Loucy (cell line): ENCODE measurements around the gene AGK.

Experiments
- H2AFZ ChIP-seq: fragments of 200-600 bp; sonication (generic); 2 replicates; pipeline ENCODE4 v1.6.0; 2016; ENCODE audit warnings: antibody characterized with exemption, mild to moderate bottlenecking, low read length, moderate library complexity
- H3F3A ChIP-seq: fragments of 200-600 bp; 2 replicates; pipeline ENCODE4 v1.6.0; 2016; ENCODE audit warnings: antibody characterized with exemption, low read depth, mild to moderate bottlenecking
- H3K27me3 ChIP-seq: fragments of 200-600 bp; sonication (generic); 2 replicates; pipeline ENCODE4 v1.6.1; 2014; ENCODE audit warnings: low read length, mild to moderate bottlenecking; ENCODE audit not compliant: insufficient read depth, poor library complexity, severe bottlenecking
- H3K36me3 ChIP-seq: fragments of 200-600 bp; sonication (generic); 2 replicates; pipeline ENCODE4 v1.6.1; 2016; ENCODE audit warnings: low read length; ENCODE audit not compliant: insufficient read depth
- H3K4me1 ChIP-seq: fragments of 200-600 bp; sonication (generic); 2 replicates; pipeline ENCODE4 v1.5.1; 2014; ENCODE audit warnings: low read length, mild to moderate bottlenecking; ENCODE audit not compliant: insufficient read depth, poor library complexity, severe bottlenecking
- H3K4me2 ChIP-seq: fragments of 200-600 bp; sonication (generic); 2 replicates; pipeline ENCODE4 v1.6.0; 2014; ENCODE audit warnings: antibody characterized with exemption, low read length, low read depth, mild to moderate bottlenecking; ENCODE audit not compliant: poor library complexity, severe bottlenecking
- H3K4me3 ChIP-seq: fragments of 200-600 bp; sonication (generic); 2 replicates; pipeline ENCODE4 v1.5.1; 2014; ENCODE audit warnings: low read length, mild to moderate bottlenecking, mixed read lengths; ENCODE audit not compliant: poor library complexity, severe bottlenecking
- H3K79me2 ChIP-seq: fragments of 200-600 bp; sonication (generic); 2 replicates; pipeline ENCODE4 v1.6.1; 2014; ENCODE audit warnings: low read length; ENCODE audit not compliant: insufficient read depth
- H3K9ac ChIP-seq: fragments of 200-600 bp; sonication (generic); 2 replicates; pipeline ENCODE4 v1.6.0; 2014; ENCODE audit warnings: mild to moderate bottlenecking, low read depth, low read length, moderate library complexity; ENCODE audit not compliant: poor library complexity, severe bottlenecking
- H3K9me2 ChIP-seq: fragments of 200-600 bp; sonication (generic); replicated peaks from 2 replicates; pipeline ENCODE4 v1.6.1; 2016; ENCODE audit warnings: low read depth, low read length, mixed read lengths
- H3K9me3 ChIP-seq: fragments of 200-600 bp; sonication (generic); 2 replicates; pipeline ENCODE4 v1.6.1; 2014; ENCODE audit warnings: mild to moderate bottlenecking, antibody characterized with exemption, low read length, low read depth; ENCODE audit not compliant: insufficient read depth
- H4K20me1 ChIP-seq: fragments of 200-600 bp; sonication (generic); 2 replicates; pipeline ENCODE4 v1.6.0; 2014; ENCODE audit warnings: antibody characterized with exemption, low read length, mild to moderate bottlenecking; ENCODE audit not compliant: insufficient read depth, poor library complexity, severe bottlenecking
- CTCF ChIP-seq: fragments of 200-600 bp; sonication (generic); conservative IDR thresholded peaks from 2 replicates; pipeline ENCODE4 v1.5.1; 2014; ENCODE audit warnings: mild to moderate bottlenecking, antibody characterized with exemption, low read length
- EZH2phosphoT487 ChIP-seq: fragments of 200-600 bp; IDR thresholded peaks from 2 replicates; pipeline ENCODE4 v1.6.1; 2018; ENCODE audit warnings: antibody characterized with exemption, mild to moderate bottlenecking, moderate library complexity, borderline replicate concordance

AGK gene

DNA sequence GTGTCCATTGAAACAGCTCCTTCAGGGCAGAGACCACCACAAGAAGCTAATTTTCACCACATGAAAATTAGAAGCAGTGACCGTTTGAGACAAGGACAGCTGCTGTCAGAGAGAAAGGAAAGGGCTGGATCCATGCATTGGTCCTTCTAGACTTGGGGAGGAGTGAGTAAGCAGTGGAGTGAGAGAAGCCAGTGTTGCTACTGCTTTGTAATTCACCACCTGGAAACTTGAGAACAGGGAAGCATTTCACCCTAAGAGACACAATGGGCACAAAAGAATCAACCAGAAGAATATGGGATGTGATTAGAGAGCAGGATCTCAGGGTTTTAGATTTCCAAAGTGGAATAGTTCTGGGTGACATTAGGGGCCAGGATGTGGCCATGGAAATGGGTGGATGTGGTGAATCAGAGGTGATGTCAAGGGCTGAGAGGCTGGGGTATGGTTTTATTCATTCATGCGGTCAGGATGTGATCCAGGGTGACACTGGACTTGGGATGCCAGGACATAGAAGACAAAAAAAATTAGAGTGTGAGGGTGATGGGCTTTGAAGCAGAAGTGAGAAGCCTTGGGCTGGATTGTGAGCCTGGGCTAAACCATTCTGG lies 89.1 kb downstream of the AGK start:
- no peak overlapping the region for H3K4me3 ChIP-seq
- H3K79me2 ChIP-seq = no peaks in the 10 kb centered on the region
- H3K9ac ChIP-seq = no peak overlapping the region
- H3K27me3 ChIP-seq = no peaks in the 10 kb centered on the region
- peaks cover 23% of the 10 kb centered on the region; the same call in 1 of the 2 replicates for H3K36me3 ChIP-seq
- H3K9me2 ChIP-seq = no peaks in the 10 kb centered on the region
- no peaks in the 10 kb centered on the region for H4K20me1 ChIP-seq
- H2AFZ ChIP-seq = no peak overlapping the region
- H3K4me1 ChIP-seq = no peaks in the 10 kb centered on the region
- no peak for TF ChIP-seq CTCF
- no peak for TF ChIP-seq EZH2phosphoT487
- no peaks in the 10 kb centered on the region for H3F3A ChIP-seq
- H3K4me2 ChIP-seq = no peak overlapping the region
- no peaks in the 10 kb centered on the region for H3K9me3 ChIP-seq

DNA sequence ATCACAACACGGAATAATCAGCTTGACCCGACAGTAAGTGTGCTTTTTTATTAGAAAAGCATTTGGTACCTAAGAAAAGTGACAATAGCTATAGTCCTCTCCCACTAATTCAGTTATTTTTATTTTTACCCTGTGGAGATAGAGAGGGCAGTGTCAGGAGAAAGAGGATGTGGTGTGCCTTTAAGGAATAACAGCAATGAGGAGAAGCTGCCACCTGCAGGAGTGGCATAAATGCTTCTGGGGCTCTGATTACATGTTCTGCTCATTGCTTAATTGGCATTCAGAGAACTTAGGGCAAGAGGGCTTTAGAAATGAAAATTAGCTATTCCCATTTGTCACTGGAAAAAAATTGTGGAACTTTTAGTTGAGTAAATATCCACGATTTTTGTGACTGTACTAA lies 90.7 kb downstream of the AGK start:
- Histone ChIP-seq H3F3A (no peaks in the 10 kb centered on the region), H3K27me3 (no peaks in the 10 kb centered on the region), H3K4me3 (no peak overlapping the region), H3K4me2 (no peak overlapping the region), H3K79me2 (no peaks in the 10 kb centered on the region), H4K20me1 (no peaks in the 10 kb centered on the region), H2AFZ (no peak overlapping the region), H3K4me1 (no peaks in the 10 kb centered on the region), H3K9me3 (no peaks in the 10 kb centered on the region), H3K9me2 (no peaks in the 10 kb centered on the region), H3K9ac (no peak overlapping the region), H3K36me3 (peaks cover 23% of the 10 kb centered on the region; the same call in 1 of the 2 replicates)
- no peak for TF ChIP-seq EZH2phosphoT487
- no peak for TF ChIP-seq CTCF

- no peak overlapping the region for H3K9ac ChIP-seq
- H3K4me2 ChIP-seq = no peak overlapping the region
- H2AFZ ChIP-seq = no peak overlapping the region
- H3K9me3 ChIP-seq = no peaks in the 10 kb centered on the region
- no peak overlapping the region for H3K4me3 ChIP-seq
- no peaks in the 10 kb centered on the region for H3K79me2 ChIP-seq
- H3K4me1 ChIP-seq = no peaks in the 10 kb centered on the region
- H4K20me1 ChIP-seq = no peaks in the 10 kb centered on the region
- no peaks in the 10 kb centered on the region for H3K9me2 ChIP-seq
- no peaks in the 10 kb centered on the region for H3K27me3 ChIP-seq
- no peaks in the 10 kb centered on the region for H3F3A ChIP-seq
- H3K36me3 ChIP-seq = peaks cover 33% of the 10 kb centered on the region; the same call in 1 of the 2 replicates
- TF ChIP-seq EZH2phosphoT487 = no peak
- no peak for TF ChIP-seq CTCF
These were observed 94.0 kb downstream of the AGK start for GRCh38 chr7:141645188-141645587.
